NCI-H2171 treated with DMSO at 0.1 percent for 48 hours (cell line): ENCODE results near the gene PTH1R.

Source experiments
- DNase-seq: peaks from one replicate; lab custom pipeline; 2025; lab: John Stamatoyannopoulos, UW

Gene PTH1R

GRCh38 chr3:46930945-46931403 lies 53.5 kb downstream of the PTH1R start:
- DNase-seq = no peak

GRCh38 chr3:46931631-46932331 lies 54.3 kb downstream of the PTH1R start:
- DNase-seq = no peak

GRCh38 chr3:46932455-46933225 lies 55.1 kb downstream of the PTH1R start:
- DNase-seq = no peak

GRCh38 chr3:46933261-46933660 lies 55.7 kb downstream of the PTH1R start:
- DNase-seq = no peak

GRCh38 chr3:46934072-46934471 lies 56.6 kb downstream of the PTH1R start:
- no peak for DNase-seq

- no peak for DNase-seq
Observed at GRCh38 chr3:46934498-46935167, 57.1 kb downstream of the PTH1R start.

- DNase-seq = no peak
Observed at GRCh38 chr3:46935168-46935858, 57.8 kb downstream of the PTH1R start.

- no peak for DNase-seq
Observed at GRCh38 chr3:46935989-46936558, 58.6 kb downstream of the PTH1R start.

- no peak for DNase-seq
Observed at GRCh38 chr3:46936733-46937250, 59.3 kb downstream of the PTH1R start.

GRCh38 chr3:46938118-46938517 lies 60.6 kb downstream of the PTH1R start:
- DNase-seq = no peak

GRCh38 chr3:46939578-46940445 lies 62.3 kb downstream of the PTH1R start:
- no peak for DNase-seq

- DNase-seq = no peak
Observed at GRCh38 chr3:46942076-46942475, 64.6 kb downstream of the PTH1R start.

GRCh38 chr3:46942481-46943236 lies 65.1 kb downstream of the PTH1R start:
- no peak for DNase-seq

GRCh38 chr3:46943237-46944187 lies 66.0 kb downstream of the PTH1R start:
- DNase-seq = no peak

GRCh38 chr3:46944191-46944590 lies 66.7 kb downstream of the PTH1R start:
- no peak for DNase-seq

GRCh38 chr3:46946416-46946815 lies 68.9 kb downstream of the PTH1R start:
- no peak for DNase-seq

GRCh38 chr3:46946856-46947545 lies 69.5 kb downstream of the PTH1R start:
- no peak for DNase-seq

GRCh38 chr3:46947546-46947901 lies 70.0 kb downstream of the PTH1R start:
- no peak for DNase-seq
